Measurements from ENCODE around the gene C16orf95. TPM values are rescaled to one million over a fixed set of nuclear protein-coding genes. Genes with fewer than 3 reads are reported as not detected.
A peak's percentile ranks its signal among the peaks of the same experiment; 100 is the strongest.

Gene C16orf95
- total RNA-seq, 2 donors from 2014 or later, result 6.4 to 7.8 TPM

DNA sequence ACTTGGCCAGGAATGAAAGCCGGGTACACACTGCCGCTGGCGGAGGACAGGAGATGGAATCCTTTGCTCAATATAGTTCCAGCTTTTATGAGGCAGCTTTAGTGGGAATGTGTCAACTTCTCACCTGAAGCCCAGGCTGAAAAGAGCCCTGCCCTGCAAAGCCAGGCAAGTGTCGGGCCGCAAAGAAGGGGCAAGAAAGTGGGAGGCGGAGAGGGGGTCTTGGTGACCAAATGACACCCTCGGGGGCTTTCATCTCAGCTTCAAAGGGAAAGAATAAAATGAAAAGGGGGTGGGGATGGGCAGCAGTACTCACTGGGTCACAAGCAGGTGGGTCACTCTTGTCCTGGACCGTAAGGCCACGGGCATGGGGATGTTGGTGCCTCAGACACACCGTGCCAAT, 62.9 kb downstream of the C16orf95 start:
- whole genome bisulfite sequencing, 2 experiments (ENCODE audit: insufficient coverage in 1 of 2, insufficient read length in 1 of 2), result 91 to 93% methylated on average over 5 to 10 of the region's 10 CpGs
- Mint-ChIP-seq H3K9me3 (no peaks in the 10 kb centered on the region), H3K27me3 (ENCODE audit: insufficient read depth) (no peaks in the 10 kb centered on the region), H3K4me3 (no peak overlapping the region), H3K27ac (no peak overlapping the region), H3K4me1 (no peaks in the 10 kb centered on the region), H3K36me3 (ENCODE audit: low read depth) (no peaks in the 10 kb centered on the region)
- DNase-seq, result peak; percentile 25
- Histone ChIP-seq H3K4me1 (ENCODE audit: control insufficient read depth, insufficient read depth, low read length) (no peaks in the 10 kb centered on the region), H3K27ac (ENCODE audit: low read depth, low read length) (no peak overlapping the region), H3K9ac (ENCODE audit: extremely low read depth, low read length, poor library complexity, severe bottlenecking) (no peak overlapping the region), H3K4me3 (ENCODE audit: low read length) (no peak overlapping the region), H3K27me3 (ENCODE audit: control insufficient read depth, insufficient read depth, low read length, poor library complexity, severe bottlenecking) (no peaks in the 10 kb centered on the region), H3K9me3 (ENCODE audit: control insufficient read depth, low read length) (no peaks in the 10 kb centered on the region), H3K36me3 (ENCODE audit: control insufficient read depth, insufficient read depth, low read length) (no peaks in the 10 kb centered on the region)
- TF ChIP-seq, protein P1, sequence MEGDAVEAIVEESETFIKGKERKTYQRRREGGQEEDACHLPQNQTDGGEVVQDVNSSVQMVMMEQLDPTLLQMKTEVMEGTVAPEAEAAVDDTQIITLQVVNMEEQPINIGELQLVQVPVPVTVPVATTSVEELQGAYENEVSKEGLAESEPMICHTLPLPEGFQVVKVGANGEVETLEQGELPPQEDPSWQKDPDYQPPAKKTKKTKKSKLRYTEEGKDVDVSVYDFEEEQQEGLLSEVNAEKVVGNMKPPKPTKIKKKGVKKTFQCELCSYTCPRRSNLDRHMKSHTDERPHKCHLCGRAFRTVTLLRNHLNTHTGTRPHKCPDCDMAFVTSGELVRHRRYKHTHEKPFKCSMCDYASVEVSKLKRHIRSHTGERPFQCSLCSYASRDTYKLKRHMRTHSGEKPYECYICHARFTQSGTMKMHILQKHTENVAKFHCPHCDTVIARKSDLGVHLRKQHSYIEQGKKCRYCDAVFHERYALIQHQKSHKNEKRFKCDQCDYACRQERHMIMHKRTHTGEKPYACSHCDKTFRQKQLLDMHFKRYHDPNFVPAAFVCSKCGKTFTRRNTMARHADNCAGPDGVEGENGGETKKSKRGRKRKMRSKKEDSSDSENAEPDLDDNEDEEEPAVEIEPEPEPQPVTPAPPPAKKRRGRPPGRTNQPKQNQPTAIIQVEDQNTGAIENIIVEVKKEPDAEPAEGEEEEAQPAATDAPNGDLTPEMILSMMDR (conservative IDR thresholded peaks at IDR 0.05), result no peak

GRCh38 chr16:87253536-87253935, 63.7 kb downstream of the C16orf95 start:
- Histone ChIP-seq H3K4me1 (ENCODE audit: control insufficient read depth, insufficient read depth, low read length) (no peaks in the 10 kb centered on the region), H3K27me3 (ENCODE audit: control insufficient read depth, insufficient read depth, low read length, poor library complexity, severe bottlenecking) (no peaks in the 10 kb centered on the region), H3K36me3 (ENCODE audit: control insufficient read depth, insufficient read depth, low read length) (no peaks in the 10 kb centered on the region), H3K4me3 (ENCODE audit: low read length) (no peak overlapping the region), H3K9ac (ENCODE audit: extremely low read depth, low read length, poor library complexity, severe bottlenecking) (no peak overlapping the region), H3K9me3 (ENCODE audit: control insufficient read depth, low read length) (no peaks in the 10 kb centered on the region), H3K27ac (ENCODE audit: low read depth, low read length) (no peak overlapping the region)
- Mint-ChIP-seq H3K36me3 (ENCODE audit: low read depth) (no peaks in the 10 kb centered on the region), H3K27me3 (ENCODE audit: insufficient read depth) (no peaks in the 10 kb centered on the region), H3K4me1 (no peaks in the 10 kb centered on the region), H3K4me3 (no peak overlapping the region), H3K9me3 (no peaks in the 10 kb centered on the region), H3K27ac (no peak overlapping the region)
- WGBS, 2 experiments (ENCODE audit: insufficient coverage in 1 of 2, insufficient read length in 1 of 2), result 84 to 92% methylated on average over 7 of the region's 7 CpGs
- TF ChIP-seq, protein P1 (conservative IDR thresholded peaks at IDR 0.05), result no peak
- no peak for DNase-seq

Other genes starting within 250 kb of the C16orf95 start
- 10 to 100 TPM; 18.6 to 22.1 TPM for gene FBXO31, start 66.4 kb upstream of the C16orf95 start, total RNA-seq
- gene MAP1LC3B, start 74.9 kb upstream of the C16orf95 start, total RNA-seq, result 10 to 100 TPM; 56.4 to 62.4 TPM
- 10 to 100 TPM; 27.3 to 33.7 TPM for gene ZCCHC14, start 175.6 kb upstream of the C16orf95 start, total RNA-seq

Data from endodermal cell (in vitro differentiated cells).